HG02885 (cell line): ENCODE data around the gene THAP2.
"Not testable (repeated sequence)": the region's sequence is repeated elsewhere in the genome, so short reads cannot be mapped to it uniquely, and the experiment has no call there.

ENCODE experiments used
- ATAC-seq: cut with Tn5 transposase; IDR thresholded peaks from one replicate; pipeline ENCODE4 v1.9.1; 2021; ENCODE audit warnings: mild to moderate bottlenecking; ENCODE audit not compliant: unreplicated experiment, poor library complexity

The THAP2 gene

DNA sequence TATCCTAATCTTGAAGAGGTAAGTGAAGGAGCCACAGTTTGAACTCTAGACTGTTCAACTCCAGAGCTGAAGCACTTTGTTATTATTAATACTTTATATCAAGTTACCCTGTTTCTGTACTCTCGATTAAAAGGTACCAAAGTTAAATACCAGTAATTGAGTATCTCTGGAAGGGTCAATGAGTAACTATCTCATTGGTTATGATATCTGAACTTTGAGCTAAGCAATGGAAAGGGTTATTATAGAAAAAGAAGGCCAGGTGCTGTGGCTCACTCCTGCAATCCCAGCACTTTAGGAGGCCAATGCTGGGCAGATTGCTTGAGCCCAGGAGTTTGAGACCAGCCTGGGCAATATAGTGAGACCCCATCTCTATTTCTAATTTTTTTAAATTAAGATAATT is 31.7 kb downstream of the THAP2 start:
- ATAC-seq: no peak

DNA sequence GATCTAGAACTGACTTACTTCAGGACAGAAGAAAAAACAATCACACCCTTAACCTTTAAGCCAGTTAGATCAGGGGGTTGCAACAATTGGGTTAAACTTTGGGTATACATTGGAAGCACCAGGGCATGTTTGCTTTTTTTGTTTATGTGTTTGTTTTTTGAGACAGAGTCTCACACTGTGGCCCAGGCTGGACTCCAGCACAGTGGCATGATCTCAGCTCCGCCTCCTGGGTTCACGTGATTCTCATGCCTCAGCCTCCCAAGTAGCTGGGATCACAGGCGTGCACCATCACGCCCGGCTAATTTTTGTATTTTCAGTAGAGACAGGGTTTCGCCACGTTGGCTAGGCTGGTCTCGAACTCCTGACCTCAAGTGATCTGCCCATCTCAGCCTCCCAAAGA is 38.1 kb downstream of the THAP2 start:
- not testable (repeated sequence) for ATAC-seq

DNA sequence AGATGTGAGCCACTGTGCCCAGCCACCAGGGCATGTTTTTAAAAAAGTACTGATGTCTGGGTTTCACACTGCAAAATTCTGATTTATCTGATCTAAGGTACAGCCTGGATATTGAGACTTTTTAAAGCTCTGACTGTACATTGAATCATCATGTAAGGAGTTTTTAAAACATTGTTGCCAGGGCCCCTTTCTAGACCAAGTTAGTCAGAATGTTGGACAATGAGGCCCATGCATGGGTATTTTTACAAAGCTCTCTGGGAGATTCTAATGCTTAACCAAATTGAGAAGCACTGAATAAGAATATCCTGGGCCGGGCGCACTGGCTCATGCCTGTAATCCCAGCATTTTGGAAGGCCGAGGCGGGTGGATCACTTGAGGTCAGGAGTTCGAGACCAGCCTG is 38.5 kb downstream of the THAP2 start:
- no peak for ATAC-seq

DNA sequence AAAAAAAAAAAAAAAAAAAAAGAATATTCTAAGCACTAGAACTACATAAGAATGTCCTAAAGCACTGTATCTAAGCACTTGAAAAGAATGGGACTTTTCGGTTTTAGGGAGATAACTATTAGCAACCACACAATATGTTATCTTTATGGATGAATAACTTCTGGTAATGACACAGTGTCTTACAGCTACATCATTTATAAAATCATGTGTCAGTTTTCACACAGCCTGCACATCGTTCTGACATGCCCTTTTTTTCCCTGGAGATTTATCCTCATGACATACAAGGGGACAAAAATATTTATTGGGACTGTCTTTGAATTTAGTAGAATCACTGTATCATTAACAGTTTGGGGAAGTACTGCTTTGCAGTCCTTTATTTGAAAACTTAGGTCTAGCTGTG is 39.1 kb downstream of the THAP2 start:
- ATAC-seq: no peak

DNA sequence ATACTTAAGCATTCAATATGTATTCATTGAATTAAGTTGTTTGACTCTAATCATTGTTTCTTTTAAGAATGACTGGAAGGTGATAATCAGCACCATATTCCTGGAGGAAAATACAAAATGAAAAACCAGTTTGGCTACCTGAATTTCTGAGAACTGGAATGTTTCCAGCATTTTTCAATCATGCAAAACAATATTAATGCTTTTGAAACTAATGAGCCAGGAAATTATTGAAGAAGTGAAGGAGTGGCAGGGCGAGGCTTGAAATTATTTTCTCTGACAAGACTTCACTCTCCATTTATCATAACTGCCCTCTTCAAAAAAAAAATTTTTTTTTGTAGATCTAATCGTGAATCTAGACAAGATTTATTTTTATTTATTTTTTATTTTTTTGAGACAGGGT is 40.8 kb downstream of the THAP2 start:
- ATAC-seq: no peak

DNA sequence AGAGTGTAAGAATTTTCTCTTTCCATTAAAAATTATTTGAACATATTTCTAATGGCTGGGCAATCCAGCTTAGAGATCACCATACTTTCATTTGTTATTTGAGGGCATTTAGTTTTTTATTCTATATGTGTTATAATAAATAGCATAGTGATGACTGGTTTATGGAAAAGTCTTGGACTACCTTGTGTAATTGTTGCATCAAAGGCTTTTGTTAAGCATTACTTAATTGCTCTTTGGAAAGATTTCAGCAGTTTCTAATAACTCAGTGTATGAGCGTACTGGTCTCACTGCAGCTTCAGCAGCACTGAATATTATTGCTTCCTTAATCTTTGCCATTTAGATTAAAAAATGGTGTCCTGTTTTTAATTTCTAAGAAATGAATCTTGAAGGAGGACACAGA is 44.6 kb downstream of the THAP2 start:
- ATAC-seq: no peak

DNA sequence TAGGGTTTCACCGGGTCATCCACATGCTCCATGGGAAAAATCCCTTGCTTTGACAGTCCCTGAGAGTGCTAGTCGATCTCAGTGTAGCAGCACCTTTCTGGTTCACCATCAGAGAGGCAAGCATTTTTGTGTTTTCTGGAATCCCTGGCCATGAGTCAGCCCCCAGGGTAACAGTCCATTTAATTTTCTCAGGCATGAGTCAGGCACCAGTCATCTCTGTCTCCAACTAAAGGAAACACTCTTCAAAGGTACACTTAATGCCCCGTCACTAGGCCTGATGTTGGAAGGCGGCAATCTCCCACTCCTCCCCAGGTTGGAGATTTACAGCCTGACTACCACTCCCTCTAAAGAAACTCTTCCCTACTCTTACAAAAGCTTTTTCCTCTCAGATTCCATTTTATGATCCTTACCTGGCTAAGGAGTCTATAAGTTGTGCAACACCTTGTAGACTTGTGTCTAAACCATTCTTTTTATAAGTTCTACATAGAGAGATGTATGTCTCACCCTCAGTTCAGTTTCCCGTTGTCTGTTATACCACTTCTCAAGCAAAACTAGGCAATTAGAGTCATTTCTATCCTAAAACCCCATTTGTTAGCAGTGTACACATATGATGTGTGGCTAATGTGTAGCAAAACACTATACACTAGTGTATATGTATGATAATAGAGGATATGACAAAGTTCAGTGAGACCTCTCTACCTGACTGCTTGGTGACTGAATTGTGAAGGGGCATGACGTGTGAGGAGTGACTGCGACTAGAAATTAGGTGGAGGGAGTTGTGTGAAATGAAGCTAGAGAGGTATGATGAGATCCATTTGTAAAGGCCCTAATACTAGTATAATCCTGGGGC is 46.4 kb downstream of the THAP2 start:
- ATAC-seq: no peak

DNA sequence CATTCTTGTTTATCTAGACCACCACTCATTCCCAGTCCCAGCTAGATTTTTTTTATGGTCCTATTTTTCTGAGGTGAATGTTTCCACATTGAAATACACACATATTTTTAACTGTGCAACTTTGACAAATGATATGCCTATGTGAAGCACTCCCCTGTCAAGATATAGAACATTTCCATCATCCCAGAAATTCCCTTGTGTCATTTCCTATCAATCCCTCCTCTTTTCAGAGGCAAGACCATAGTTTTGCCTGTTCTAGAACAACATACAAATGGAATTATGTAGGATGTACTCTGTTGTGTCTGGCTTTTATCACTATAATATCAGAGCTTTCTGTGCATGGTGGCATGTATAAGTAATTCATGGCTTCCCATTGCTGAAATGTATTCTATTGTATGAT is 54.5 kb downstream of the THAP2 start:
- no peak for ATAC-seq

DNA sequence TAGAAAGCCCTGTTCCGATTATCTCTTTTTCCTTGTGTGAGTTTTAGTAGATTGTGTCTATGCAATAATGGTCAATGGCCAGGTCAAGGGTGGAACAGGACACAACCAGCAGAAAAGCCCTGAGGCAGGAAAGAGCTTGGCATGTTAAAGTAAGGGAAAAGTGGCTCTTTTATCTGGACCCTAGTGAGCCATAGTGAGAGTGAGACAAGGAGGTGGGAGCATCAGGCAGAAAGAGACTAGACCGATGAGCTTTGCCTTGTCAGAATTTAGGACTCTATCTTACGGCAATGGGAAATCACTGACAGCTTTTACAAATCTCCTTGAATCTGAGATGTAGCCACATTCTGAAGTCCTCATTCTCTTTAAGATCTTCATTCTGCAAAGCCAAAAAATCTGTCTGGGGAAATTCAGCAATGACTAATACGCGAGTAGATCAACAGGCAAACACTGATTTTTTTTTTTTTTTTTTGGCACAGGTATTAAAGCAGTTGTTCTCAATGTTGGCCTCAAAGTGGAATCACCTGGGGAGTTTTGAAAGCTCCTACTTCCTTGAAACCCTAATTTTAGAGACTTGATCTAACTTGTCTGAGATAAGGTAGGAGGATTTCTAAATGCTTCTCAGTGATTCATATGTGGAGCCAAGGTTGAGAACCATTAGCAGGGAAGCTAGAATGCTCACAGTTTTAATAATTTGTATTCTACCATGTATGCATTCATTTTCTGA is 55.7 kb downstream of the THAP2 start:
- ATAC-seq: no peak

DNA sequence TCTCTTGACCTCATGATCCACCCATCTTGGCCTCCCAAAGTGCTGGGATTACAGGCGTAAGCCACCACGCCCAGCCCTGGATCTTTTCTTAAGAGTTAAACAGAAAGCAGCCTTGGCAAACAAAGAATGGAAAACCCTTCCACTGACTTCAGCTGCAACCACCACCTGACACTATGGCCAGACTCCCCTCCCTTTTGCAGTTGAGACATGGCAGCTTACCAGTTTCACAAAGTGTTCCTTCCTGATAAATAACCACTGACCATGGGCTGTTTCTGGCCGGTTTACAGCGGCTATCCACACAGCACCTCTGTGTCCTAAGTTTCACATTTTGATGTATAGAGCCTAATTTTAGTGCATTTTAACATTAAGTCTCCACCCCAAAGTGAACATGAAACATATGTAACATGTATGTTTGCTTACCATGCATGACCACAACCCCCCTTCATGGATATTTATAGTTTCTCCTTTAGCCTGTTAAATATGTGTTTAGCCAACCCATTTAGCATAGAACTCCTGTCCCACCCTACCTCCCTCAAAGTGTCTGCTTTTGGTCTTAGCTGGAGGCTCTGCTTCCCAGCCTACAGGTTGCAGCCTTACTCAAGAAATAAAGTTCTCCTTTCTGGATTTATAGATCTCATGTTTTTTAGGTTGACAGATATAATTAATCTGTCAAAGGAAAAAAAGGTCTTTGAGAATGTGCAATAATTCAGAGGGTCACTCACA is 57.8 kb downstream of the THAP2 start:
- no peak for ATAC-seq

DNA sequence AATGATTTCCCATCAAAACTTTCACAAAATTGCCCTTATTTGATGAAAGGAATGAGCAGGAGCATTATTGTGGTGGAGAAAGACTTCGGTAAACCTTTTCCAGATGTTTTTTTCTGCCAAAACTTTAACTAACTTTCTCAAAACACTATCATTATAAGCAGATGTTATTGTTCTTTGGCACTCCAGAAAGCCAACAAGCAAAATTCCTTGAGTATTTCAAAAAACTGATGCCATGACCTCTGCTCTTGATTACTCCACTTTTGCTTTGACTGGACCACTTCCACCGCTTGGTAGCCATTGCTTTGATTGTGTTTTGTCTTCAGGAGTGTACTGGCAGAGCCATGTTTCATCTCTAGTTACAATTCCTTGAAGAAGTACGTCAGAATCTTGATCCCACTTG is 60.9 kb downstream of the THAP2 start:
- no peak for ATAC-seq

DNA sequence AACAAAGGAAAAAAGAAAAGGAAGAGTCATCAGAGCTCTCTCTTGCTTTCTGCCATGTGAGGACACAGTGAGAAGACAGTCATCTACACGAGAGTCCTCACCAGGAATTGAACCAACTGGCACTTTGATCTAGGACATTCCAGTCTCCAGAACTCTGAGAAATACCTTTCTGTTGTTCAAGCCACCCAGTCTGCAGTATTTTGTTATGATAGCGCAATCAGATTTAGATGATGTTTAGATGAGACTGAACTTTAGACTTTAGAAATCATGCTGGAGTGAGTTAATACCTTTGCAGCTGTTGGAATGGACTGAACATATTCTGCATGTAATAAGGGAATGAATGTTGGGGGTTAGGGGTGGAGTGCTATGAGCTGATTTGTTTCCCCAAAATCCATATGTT is 62.4 kb downstream of the THAP2 start:
- ATAC-seq: no peak

DNA sequence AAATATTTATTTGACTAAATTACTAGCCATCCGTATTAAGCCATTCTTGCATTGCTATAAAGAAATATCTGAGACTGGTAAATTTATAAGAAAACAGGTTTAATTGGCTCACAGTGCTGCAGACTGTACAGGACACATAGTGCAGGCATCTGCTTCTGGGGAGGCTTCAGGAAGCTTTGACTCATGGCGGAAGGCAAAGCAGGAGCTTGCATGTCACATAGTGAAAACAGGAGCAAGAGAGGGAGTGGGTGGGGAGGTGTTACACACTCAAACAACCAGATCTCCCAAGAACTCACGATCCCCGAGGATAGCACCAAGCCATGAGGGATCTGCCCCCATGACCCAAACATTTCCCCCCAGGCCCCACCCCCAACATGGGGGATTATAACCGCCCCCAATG is 63.9 kb downstream of the THAP2 start:
- no peak for ATAC-seq
